Panc1 (cell line): ENCODE measurements around the gene TMUB1.

ENCODE experiments used
- TF ChIP-seq, protein P1 (sequence below): fragments of 450-650 bp; IDR thresholded peaks from 2 replicates; pipeline ENCODE4 v1.5.1; 2017; ENCODE audit warnings: mild to moderate bottlenecking
- TF ChIP-seq, protein P2 (sequence below), 2 experiments: IDR thresholded peaks; 2 replicates each; pipeline ENCODE4 v1.6.1; 2011 to 2012; ENCODE audit warnings: low read depth in 2 of 2, control low read depth in 1 of 2, low read length in 1 of 2, mild to moderate bottlenecking in 1 of 2, moderate library complexity in 1 of 2; ENCODE audit not compliant: insufficient read depth in 1 of 2

DNA sequence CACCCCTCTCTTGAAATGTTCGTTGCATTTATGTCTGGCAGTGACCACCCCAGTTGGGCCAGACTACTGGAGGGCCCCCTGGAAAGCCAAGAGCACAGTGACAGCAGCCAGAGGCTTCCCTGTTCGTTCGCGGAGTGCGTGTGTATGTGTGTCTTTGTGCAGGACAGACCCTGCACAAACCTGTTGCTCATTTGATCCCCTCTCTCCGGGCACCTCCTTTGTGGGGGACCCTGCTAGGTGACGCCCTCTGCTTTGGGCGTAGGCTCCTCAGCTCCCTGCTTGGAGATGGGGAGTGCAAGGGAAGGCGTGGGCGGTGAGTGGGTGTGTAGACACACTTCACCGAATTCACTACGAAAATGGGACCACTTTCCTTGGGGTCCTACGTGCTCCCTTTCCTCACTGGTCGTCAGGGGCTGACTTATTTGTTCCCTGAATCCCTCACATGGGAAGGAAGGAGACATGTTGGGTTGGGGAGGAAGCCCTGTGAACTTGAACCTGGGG is 41.7 kb upstream of the TMUB1 start:
- TF ChIP-seq, protein P1, sequence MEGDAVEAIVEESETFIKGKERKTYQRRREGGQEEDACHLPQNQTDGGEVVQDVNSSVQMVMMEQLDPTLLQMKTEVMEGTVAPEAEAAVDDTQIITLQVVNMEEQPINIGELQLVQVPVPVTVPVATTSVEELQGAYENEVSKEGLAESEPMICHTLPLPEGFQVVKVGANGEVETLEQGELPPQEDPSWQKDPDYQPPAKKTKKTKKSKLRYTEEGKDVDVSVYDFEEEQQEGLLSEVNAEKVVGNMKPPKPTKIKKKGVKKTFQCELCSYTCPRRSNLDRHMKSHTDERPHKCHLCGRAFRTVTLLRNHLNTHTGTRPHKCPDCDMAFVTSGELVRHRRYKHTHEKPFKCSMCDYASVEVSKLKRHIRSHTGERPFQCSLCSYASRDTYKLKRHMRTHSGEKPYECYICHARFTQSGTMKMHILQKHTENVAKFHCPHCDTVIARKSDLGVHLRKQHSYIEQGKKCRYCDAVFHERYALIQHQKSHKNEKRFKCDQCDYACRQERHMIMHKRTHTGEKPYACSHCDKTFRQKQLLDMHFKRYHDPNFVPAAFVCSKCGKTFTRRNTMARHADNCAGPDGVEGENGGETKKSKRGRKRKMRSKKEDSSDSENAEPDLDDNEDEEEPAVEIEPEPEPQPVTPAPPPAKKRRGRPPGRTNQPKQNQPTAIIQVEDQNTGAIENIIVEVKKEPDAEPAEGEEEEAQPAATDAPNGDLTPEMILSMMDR, result no peak
- TF ChIP-seq, protein P2, sequence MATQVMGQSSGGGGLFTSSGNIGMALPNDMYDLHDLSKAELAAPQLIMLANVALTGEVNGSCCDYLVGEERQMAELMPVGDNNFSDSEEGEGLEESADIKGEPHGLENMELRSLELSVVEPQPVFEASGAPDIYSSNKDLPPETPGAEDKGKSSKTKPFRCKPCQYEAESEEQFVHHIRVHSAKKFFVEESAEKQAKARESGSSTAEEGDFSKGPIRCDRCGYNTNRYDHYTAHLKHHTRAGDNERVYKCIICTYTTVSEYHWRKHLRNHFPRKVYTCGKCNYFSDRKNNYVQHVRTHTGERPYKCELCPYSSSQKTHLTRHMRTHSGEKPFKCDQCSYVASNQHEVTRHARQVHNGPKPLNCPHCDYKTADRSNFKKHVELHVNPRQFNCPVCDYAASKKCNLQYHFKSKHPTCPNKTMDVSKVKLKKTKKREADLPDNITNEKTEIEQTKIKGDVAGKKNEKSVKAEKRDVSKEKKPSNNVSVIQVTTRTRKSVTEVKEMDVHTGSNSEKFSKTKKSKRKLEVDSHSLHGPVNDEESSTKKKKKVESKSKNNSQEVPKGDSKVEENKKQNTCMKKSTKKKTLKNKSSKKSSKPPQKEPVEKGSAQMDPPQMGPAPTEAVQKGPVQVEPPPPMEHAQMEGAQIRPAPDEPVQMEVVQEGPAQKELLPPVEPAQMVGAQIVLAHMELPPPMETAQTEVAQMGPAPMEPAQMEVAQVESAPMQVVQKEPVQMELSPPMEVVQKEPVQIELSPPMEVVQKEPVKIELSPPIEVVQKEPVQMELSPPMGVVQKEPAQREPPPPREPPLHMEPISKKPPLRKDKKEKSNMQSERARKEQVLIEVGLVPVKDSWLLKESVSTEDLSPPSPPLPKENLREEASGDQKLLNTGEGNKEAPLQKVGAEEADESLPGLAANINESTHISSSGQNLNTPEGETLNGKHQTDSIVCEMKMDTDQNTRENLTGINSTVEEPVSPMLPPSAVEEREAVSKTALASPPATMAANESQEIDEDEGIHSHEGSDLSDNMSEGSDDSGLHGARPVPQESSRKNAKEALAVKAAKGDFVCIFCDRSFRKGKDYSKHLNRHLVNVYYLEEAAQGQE (IDR thresholded peaks at IDR 0.05; ENCODE audit: insufficient read depth in 1 of 2, low read depth in 2 of 2, low read length in 1 of 2), result no peak
